Measurements from ENCODE around the gene ARMC6.

GRCh38 chr19:19021115-19021514 is 12.3 kb upstream of the ARMC6 start:
- TF ChIP-seq CTCF (IDR thresholded peaks at IDR 0.05; ENCODE audit: insufficient read depth, low read depth, low read length), result no peak
- no peak for TF ChIP-seq EZH2 (IDR thresholded peaks at IDR 0.05; ENCODE audit: insufficient read depth, low read length)

All from astrocyte (in vitro differentiated cells and primary cell).